Measurements from ENCODE around the gene SRCAP. TPM values are rescaled to one million over a fixed set of nuclear protein-coding genes. Genes with fewer than 3 reads are reported as not detected.

Gene SRCAP
- total RNA-seq, 1 experiment from 2014 or later: 116 TPM

GRCh38 chr16:30784215-30784614 lies 85.2 kb downstream of the SRCAP start:
- intact Hi-C loops (cut with micrococcal nuclease; ENCODE audit: unreplicated experiment): no loop called here
- CTCF ChIA-PET: no interaction called here
- POLR2A ChIA-PET (ENCODE audit: unreplicated experiment): interaction anchor here (0.6 kb wide), 1 partner anchor 134 kb away, joined by 4 read pairs; no protein-coding TSS in a partner anchor

DNA sequence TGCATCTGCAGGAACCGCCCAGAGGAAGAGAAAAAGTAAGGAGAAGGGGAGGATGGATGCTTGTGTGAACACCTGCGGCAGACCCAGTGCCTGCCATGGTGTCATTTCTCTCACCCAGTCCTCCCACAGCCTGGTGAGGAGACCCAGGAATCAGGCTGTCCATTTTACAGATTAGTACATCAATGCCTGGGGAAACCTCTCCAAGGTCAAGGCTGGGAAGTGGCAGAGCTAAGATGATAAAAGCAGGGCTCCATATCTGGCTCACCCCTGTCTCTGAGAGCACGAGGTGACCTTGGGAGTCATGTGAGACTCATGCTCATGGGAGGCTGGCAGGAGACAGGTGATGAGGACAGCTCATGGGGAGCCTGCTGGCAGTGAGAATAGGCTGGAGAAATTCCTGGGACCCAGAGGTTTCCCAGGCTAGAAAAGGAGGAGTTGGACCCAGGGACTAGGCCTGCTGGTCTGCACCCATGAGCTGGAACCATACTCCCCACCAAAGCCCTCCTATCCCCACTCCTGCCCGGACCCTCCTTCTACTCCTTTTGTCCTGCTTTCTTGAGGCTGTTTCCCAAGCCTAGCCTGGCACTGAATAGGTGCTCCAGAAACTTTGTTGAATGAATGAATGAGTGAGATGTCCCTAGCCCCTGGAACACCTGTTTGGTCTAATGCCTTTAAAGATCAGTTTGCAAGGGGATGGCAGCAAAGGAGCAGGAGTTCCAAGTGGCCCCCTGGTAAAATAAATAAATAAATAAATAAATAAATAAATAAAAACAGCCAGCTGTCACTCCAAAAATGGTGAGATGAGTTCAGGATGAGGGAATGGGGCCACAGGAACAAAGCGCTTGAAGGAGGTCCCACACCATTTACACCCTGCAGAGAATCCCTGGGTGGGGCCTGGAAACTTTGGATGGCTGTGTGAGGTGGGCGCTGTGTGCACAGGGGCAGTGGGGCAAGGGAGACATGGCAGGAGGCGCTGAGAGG lies 86.4 kb downstream of the SRCAP start:
- H3K27ac ChIP-seq: no peak overlapping the region
- peak overlapping the region; percentile 96 for H3K4me2 ChIP-seq
- intact Hi-C loops (cut with micrococcal nuclease; ENCODE audit: unreplicated experiment): no loop called here
- H3K4me1 ChIP-seq (replicated peaks; ENCODE audit: insufficient read depth): peaks cover 14% of the 10 kb centered on the region
- ChIA-PET CTCF (no interaction called here), POLR2A (ENCODE audit: unreplicated experiment) (interaction anchor here (0.6 kb wide), 1 partner anchor 127 kb away, joined by 3 read pairs; no protein-coding TSS in a partner anchor)
- H3K27me3 ChIP-seq (ENCODE audit: insufficient read depth, low read depth): no peaks in the 10 kb centered on the region
- no peak for DNase-seq
- no peak overlapping the region for H2AFZ ChIP-seq
- peak overlapping the region; percentile 97; the same call in 1 of the 2 replicates for H3K4me3 ChIP-seq
- TF ChIP-seq EZH2 (IDR thresholded peaks at IDR 0.05; ENCODE audit: low read depth): no peak
- TF ChIP-seq, protein P1, sequence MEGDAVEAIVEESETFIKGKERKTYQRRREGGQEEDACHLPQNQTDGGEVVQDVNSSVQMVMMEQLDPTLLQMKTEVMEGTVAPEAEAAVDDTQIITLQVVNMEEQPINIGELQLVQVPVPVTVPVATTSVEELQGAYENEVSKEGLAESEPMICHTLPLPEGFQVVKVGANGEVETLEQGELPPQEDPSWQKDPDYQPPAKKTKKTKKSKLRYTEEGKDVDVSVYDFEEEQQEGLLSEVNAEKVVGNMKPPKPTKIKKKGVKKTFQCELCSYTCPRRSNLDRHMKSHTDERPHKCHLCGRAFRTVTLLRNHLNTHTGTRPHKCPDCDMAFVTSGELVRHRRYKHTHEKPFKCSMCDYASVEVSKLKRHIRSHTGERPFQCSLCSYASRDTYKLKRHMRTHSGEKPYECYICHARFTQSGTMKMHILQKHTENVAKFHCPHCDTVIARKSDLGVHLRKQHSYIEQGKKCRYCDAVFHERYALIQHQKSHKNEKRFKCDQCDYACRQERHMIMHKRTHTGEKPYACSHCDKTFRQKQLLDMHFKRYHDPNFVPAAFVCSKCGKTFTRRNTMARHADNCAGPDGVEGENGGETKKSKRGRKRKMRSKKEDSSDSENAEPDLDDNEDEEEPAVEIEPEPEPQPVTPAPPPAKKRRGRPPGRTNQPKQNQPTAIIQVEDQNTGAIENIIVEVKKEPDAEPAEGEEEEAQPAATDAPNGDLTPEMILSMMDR (conservative IDR thresholded peaks at IDR 0.05): no peak
- H3K79me2 ChIP-seq (ENCODE audit: low read depth): peaks cover 16% of the 10 kb centered on the region
- peaks cover 9% of the 10 kb centered on the region; the same call in 1 of the 2 replicates for H3F3A ChIP-seq (ENCODE audit: insufficient read depth, low read depth)
- BruUV-seq (replicated peaks): TSS peak; percentile 45
- H4K20me1 ChIP-seq (ENCODE audit: insufficient read depth): no peaks in the 10 kb centered on the region; the same call in 1 of the 2 replicates
- H3K36me3 ChIP-seq (ENCODE audit: low read depth): no peaks in the 10 kb centered on the region
- H3K9me3 ChIP-seq (ENCODE audit: insufficient read depth, low read depth): no peaks in the 10 kb centered on the region
- no peaks in the 10 kb centered on the region for H3K9me2 ChIP-seq (ENCODE audit: insufficient read depth)

More at GRCh38 chr16:30784215-30784614, 85.2 kb downstream of the SRCAP start:
- no peak for DNase-seq
- Histone ChIP-seq H3K9me2 (ENCODE audit: insufficient read depth) (no peaks in the 10 kb centered on the region), H3K4me3 (no peak overlapping the region), H4K20me1 (ENCODE audit: insufficient read depth) (no peaks in the 10 kb centered on the region; the same call in 1 of the 2 replicates), H3K27ac (no peak overlapping the region), H3K9me3 (ENCODE audit: insufficient read depth, low read depth) (no peaks in the 10 kb centered on the region), H3K27me3 (ENCODE audit: insufficient read depth, low read depth) (no peaks in the 10 kb centered on the region), H3F3A (ENCODE audit: insufficient read depth, low read depth) (peaks cover 13% of the 10 kb centered on the region; the same call in 1 of the 2 replicates), H3K4me1 (replicated peaks; ENCODE audit: insufficient read depth) (peaks cover 14% of the 10 kb centered on the region), H3K4me2 (no peak overlapping the region), H3K79me2 (ENCODE audit: low read depth) (peaks cover 16% of the 10 kb centered on the region), H3K36me3 (ENCODE audit: low read depth) (no peaks in the 10 kb centered on the region), H2AFZ (no peak overlapping the region)
- TF ChIP-seq, protein P1 (conservative IDR thresholded peaks at IDR 0.05): no peak
- no TSS peak for BruUV-seq (replicated peaks)

- BruUV-seq (replicated peaks): no TSS peak
- Histone ChIP-seq H3K9me2 (ENCODE audit: insufficient read depth) (no peaks in the 10 kb centered on the region), H3K27ac (no peak overlapping the region), H3K79me2 (ENCODE audit: low read depth) (peaks cover 16% of the 10 kb centered on the region), H4K20me1 (ENCODE audit: insufficient read depth) (no peaks in the 10 kb centered on the region; the same call in 1 of the 2 replicates), H3K27me3 (ENCODE audit: insufficient read depth, low read depth) (no peaks in the 10 kb centered on the region), H3K4me1 (replicated peaks; ENCODE audit: insufficient read depth) (peaks cover 14% of the 10 kb centered on the region), H3K9me3 (ENCODE audit: insufficient read depth, low read depth) (no peaks in the 10 kb centered on the region), H3F3A (ENCODE audit: insufficient read depth, low read depth) (peaks cover 8% of the 10 kb centered on the region; the same call in 1 of the 2 replicates), H3K4me2 (peak overlapping the region; percentile 96), H2AFZ (peak overlapping the region; percentile 98), H3K4me3 (peak overlapping the region; percentile 97), H3K36me3 (ENCODE audit: low read depth) (no peaks in the 10 kb centered on the region)
- ChIA-PET CTCF (interaction anchor here (1.6 kb wide), 1 partner anchor 19 kb away, joined by 8 read pairs; no protein-coding TSS in a partner anchor), POLR2A (ENCODE audit: unreplicated experiment) (interaction anchor here (0.7 to 1.0 kb wide), 3 partner anchors 19 to 89 kb away, joined by 3 to 15 read pairs (median 3); a partner anchor contains a TSS)
- peak; percentile 49 to 53 for DNase-seq
- intact Hi-C loops (cut with micrococcal nuclease; ENCODE audit: unreplicated experiment): no loop called here
- TF ChIP-seq EZH2 (IDR thresholded peaks at IDR 0.05; ENCODE audit: low read depth): no peak
- TF ChIP-seq, protein P1 (conservative IDR thresholded peaks at IDR 0.05): no peak
Observed at GRCh38 chr16:30786115-30786935, 87.4 kb downstream of the SRCAP start.

All from PC-9 (cell line).